Anterior cingulate cortex (tissue), 58 donors: ENCODE results near the gene AMPH.
"Not testable (repeated sequence)": the region's sequence is repeated elsewhere in the genome, so short reads cannot be mapped to it uniquely, and the experiment has no call there.

Experiments
- DNase-seq, 58 donors: peaks; one replicate each; lab custom pipeline; 2025; lab: John Stamatoyannopoulos, UW

Gene AMPH

DNA sequence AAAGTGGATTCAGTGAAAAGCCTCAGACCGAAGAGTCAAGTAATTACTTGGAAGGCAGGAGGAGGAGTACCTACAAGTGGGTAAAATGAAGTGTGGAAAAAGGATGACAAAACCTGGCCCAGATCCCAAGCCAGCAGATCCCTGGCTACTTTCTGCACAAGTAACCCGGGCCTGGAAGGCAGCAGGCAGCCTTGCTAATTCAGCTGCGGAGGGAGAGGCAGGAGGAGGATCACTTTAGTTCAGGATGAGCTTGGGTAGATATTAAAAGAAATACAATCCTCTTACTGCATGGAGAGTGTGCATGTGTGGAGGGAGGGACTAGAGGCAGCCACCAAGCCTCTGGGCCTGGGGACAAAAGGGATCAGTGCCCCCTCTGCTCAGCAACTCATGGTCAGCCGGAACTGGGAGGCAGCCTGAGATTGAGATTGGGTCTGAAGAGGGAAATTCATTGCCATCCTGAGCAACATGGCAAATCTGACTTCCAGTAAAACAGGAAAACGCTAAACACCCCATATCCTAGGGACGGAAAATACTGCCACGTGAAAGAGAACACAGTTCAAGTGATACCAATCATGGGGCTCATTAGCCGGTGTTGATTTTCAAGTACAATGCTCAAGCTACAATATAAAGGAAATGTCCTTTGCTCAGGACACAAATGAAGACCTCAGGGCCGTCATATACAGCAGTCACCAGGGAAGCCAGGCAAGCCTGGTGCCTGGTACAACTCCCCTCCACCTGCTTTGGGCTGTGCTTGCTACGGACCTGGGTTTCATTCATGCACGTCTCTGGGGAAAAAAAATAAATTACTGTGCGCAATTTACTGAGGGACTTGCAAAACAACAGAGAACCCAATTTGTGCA lies 1.3 kb downstream of the AMPH start:
- DNase-seq = peak in 8 of 58 donors; percentile 2 to 38 (median 9)

DNA sequence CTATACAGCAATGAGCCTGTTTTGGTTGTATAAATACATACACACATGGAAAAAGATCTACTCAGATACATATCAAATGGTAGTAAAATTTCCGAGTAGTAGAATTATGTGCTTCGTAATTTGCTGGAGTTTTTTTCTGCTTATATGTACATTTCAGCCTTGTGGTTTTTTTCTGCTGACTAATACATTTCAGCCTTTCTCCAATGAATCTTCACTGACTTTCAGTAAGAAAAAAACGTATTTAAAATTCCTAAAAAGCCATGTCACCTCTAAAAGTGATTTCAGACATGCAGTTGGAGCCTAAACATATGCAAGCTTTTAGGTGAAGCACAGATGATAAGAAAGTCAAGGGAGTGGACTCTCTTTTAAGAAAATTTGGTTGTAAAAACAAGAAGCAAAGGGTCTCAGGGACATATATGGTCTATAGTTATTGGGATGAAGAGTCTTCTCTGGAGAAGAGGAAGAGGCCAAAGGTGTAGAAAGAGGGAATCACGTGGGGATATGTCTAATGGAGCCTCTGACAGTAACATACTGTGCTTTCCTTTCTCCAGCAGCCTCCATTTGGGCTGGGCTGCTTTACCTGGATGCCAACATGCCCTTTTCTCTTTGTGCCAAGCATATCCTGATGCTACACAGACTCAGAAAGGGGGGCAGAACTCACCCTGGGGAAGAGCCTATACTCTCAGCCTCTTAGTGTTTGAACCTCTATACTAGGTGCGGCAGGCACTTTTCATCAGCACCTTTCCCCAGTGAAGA lies 2.4 kb downstream of the AMPH start:
- DNase-seq = no peak

DNA sequence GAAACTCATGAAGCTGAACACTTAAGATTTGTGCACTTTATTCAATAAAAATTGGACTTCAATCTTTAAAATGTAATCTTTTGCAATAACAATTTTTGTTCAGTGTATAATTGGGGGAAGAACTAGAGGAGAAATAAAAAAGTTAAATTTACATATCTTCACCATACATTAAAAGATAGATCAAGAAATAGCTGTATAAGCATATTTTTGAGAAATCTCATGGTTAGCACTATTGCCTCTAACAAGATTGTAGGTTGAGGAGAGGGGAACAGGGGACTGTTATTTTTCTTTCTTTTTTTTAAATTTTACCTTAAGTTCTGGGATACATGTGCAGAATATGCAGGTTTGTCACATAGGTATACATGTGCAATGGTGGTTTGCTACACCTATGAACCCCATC lies 5.3 kb downstream of the AMPH start:
- DNase-seq = no peak

DNA sequence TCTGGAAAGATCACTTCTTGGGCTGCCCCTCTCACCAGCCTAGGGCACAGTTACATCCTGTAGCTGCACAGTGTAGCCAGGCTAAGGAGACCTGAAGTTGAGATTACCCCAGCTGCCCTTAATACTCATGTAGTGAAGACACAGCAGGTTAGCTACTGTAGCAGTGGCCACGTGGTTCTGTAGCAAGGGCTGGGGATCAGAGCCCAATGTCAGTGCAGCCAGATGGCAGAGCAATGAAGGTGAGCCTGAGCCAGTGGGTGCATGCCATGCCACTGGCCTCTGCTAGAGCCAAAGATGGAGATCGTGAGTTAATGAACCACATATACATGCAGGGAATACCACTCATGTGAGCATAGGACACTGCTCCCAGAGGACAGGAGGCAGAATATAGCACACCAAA lies 15.5 kb downstream of the AMPH start:
- DNase-seq = no peak

DNA sequence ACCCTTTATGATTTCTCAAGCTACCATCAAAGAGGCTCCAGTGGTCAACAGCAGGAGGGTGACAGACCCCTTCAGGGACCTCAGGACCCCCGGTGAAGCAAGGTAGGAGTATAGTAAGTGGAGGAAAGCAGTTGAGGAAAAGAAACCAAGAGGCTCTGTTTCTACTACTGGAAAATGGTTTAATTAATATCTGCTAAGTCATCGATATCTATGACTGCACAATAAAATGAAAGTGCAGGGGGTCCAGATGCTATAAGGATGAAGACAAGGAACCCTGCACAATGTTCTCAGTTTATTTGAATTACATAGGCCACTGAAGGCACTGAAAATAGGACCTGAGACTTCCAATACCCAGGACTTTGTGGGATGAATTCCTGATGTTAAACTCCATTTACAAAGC lies 23.7 kb downstream of the AMPH start:
- DNase-seq = no peak

DNA sequence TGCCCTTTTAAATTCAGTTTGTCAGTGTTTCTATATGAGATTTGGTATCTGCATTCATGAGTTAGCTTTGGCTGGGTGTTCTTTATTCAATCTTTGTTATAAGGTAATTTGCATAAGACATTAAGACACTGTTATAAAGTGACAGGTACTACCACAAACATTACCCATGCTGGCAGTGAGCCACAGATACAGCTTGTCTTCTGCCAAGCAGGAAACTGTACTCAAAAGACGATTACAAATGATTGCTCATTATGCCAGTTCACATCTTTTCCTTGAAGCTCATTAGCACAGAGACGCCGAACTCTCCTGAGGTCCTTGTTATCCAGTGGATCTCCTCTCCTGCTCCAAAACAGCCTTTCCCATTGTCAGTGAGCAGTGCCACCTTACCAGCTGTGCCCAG lies 30.4 kb downstream of the AMPH start:
- DNase-seq = no peak

DNA sequence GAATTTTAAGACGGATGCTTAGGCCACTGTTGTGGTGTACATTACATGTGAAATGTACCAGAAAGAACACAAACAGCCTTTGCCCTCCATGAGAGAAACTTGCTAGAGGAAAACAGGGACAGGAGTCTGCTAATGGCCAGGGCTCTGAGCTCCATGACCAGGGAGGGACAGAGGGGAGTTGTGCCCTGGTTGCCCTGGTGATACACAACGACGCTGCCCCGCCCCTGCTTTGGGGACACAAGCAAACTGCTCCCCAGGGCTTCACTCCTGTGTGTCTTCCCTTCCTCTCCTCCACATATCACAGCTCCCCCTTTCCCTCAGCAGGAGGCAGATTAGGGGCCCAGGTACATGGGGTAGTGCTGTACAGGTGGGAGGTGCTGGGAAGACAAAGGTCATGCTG lies 36.2 kb downstream of the AMPH start:
- no peak for DNase-seq

DNA sequence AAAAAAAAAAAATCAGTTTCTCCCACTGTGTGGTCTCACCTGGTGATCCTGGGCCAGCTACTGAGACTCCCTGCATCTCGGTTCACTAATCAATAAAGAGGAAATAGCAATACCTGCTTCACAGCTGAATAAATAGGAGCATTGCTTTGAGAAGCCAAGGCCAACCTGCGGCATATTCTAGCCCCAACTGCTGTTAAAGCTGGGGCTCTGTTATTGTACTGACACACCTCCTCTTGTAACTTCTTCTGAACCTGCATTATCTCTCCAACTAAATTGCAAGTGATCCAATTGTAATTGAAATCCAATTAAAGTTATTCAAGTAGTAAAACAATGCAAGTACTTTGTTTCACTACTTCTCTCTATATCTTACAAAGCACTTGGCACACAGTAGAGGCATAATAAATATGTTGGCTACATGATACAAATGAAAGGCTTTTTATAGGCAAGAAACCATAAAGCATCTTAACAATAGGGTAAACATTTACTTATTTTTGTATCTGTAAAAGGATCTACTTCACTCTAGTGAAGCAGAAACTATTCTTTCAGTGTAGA lies 38.4 kb downstream of the AMPH start:
- no peak for DNase-seq

DNA sequence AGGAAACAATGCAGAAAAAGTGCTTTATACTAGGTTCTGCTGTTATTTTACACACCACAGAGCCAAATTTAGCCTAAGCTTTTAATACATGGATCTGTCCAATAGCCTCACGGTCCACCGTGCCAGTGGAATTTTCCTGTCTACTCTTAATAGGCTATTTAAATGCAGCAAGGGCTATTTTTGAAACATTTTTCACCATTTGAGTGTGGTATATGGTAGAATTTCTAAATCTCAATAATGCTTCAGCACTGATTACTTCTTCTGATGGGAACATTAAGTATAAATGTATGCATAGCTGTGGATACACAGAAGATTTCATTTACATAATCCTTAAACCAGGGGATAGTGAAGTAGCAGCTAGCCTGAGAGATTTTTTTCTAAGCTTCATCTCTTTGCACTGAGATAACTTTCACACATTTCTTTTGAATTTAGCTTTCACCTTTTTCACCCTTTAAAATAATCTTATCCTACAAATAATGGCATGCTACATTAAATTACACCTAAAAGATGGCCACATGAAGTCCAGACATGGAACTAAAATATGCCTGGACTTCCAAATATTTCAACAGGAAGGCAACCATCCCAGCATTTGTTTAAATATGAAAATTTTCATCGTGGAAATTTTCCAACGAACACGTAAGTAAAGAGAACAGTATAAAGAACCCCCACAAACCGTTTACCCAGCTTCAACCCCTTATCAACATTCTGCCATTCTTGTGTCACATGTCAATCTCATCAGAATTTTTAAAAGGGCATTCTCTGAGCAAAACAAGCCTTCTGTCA lies 45.4 kb downstream of the AMPH start:
- DNase-seq = no peak

DNA sequence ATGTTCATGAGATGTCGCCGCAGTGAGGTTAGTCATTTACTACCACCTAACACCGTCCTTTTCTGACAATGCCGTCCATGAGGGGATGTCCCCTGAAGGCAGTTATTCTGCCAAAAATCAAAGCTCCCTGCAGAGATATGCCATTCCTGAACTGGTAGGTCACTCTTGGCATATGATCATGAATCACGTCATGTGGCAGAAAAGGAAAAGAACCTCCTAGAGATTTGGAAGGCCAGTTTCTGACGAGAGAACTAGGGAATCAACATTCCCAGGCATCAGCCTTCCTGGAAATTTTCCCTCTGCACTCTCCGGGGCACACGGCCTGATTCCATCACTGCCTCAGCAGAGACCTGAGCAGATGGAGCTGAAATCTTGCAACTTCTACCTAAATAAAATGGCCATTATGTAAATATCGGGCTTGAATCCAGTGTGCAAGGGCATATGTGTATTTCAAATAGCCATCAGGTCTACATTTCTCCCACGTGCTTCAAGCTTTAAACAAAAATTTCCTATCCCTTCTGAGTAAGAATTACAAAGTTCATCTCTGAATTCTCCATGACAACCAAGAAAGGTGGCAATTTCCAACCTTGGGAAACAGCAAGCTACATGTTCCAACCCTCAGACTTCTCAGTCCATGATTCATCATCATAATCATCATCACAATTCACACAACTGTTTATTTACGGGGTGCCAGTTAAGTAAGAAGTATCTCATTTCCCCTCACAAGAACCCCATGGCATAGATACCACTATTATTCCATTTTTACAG lies 46.5 kb downstream of the AMPH start:
- peak in 3 of 58 donors; percentile 6 to 27 (median 26) for DNase-seq

DNA sequence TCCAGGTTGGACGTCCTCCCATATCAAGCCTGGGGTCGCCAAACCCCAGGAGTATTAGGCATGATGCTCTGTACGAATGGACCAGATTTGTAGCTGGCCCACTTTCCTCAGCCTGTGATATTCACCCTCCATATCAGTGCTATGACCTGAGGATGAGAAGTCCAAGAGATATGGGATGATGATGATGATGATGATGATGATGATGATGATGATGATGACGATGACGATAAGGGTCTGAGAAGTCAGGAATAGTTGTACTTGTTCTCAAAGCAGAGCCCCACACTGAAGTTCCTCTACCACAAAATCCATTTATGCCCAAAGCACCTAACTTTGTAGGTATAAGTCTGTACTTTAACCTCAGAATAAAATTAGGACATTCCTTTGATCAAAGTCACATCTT lies 50.7 kb downstream of the AMPH start:
- no peak for DNase-seq

DNA sequence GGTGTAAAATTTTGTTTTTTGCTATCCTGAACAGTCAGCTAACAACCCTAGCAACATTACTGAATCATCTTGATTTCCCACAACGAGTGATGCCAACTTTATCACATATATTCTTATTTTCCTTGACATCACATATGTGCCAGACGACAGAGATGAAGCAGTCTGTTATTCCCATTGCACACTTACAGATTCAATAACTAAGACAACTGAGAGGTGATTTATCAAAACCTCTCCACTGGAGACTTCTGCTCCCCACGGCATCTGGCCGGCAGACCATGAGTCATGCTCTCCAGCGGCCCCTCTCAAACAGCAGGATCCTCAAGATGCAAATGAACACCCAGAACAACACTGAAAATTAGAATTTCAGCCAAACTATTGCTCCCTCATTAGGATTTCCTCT lies 57.1 kb downstream of the AMPH start:
- no peak for DNase-seq

DNA sequence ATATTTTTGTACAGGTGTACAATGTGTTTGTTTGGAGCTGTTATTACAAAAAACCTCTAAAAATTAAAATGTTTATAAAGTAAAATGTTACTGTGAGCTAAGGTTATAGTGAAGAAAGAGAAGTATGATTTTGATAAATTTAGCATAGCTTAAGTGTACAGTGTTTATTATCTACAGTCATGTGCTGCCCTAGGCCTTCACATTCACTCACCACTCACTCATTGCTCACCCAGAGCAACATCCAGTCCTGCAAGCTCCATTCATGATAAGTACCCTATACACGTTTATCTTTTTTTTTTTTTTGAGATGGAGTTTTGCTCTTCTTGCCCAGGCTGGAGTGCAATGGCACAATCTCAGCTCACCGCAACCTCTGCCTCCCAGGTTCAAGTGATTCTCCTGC lies 59.6 kb downstream of the AMPH start:
- DNase-seq = not testable (repeated sequence)

DNA sequence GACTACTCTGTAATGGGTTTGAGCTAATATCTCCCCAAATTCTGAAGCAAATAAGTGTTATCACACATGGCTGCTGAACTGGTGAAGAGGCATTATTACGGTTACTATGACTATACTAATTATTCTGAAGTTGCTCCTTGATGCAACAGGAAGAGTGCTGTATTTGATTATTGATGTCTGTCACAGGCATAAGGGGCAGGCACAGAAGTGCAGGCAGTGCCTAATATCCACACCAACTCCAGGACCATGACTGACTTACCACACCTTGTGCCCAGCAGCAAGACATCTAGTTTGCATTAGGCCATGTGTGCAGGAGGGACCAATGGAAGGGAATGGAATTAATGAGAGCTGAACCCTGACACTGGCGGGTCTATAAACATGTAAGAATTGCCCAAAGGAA lies 62.7 kb downstream of the AMPH start:
- DNase-seq = no peak

DNA sequence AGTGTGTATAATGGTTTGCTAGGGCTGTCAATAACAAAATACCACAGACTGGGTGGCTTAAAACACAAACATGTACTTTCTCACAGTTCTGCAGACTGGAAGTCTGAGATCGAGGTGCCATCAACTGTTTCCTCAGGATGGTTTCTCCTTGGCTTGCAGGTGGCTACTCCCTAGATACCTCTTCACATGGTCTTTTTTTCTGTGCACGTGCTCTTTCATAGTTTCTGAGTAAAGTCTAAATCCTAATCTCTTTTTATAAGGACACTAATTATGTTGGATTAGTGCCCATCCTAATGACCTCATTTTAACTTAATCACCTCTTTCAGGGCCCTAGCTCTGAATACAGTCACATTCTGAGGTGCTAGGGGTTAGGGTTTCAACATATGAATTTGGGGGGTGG lies 65.9 kb downstream of the AMPH start:
- no peak for DNase-seq

DNA sequence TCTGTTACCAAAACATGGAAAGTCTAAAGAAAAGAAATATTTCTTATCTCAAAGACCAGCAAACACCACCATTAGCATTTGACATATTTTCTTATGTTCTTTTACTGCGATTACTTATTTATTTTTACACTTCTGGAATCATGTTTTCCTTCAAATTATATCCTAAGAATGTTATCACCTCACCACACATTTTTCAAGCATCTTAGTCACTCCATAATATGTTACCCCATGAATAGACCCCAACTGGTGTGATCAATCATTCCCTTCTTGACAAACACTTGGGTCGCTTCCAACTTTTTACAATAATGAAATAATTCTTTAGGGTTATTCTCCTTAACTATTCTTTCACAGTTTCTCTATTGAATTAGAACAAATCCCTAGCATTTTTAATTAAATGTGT lies 67.4 kb downstream of the AMPH start:
- DNase-seq = no peak

DNA sequence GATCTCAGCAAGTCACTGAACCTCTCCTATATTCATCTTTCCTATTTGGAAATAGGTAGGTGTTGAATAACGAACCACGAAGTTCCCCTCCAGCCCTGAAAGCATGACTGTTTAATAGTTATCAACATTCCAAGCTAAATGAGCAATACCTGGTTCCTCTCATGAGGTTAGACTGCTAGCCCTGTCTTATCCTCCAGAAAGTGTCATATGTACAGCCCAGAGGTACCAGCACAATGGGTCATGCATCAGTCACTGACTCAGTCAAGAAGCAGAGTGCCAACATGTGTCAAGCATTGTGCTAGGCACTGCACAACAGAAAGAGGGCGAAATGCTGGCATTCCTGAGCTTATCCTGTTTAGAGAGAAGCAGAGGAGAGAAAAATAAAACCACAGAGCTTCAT lies 70.0 kb downstream of the AMPH start:
- DNase-seq = no peak

DNA sequence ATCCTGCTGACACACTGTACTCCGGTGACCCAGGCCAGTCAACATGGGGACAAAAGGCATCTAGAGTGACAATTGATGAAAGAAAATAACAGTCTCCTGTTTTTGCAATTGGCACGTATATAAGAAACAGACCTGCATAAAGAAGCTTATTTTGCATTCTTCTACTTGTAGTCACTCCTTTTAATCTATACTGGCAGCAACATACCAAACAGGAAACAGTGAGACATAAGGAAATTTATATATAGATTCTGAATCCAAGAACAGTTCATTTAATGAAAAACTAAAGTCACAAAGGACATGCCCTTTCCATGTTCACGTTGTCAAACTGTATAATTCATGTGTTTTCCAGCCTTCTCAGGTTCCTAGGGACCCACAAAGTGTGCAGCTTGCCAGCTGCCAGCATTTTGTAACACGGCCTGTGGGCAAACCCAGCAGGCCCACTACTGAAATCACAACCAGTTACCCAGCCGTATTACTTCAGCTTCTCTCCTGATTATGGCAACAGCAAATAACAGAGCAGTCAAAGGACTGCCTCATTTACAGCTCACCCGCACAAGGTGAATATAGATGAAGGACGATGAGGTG lies 72.3 kb downstream of the AMPH start:
- DNase-seq = no peak

DNA sequence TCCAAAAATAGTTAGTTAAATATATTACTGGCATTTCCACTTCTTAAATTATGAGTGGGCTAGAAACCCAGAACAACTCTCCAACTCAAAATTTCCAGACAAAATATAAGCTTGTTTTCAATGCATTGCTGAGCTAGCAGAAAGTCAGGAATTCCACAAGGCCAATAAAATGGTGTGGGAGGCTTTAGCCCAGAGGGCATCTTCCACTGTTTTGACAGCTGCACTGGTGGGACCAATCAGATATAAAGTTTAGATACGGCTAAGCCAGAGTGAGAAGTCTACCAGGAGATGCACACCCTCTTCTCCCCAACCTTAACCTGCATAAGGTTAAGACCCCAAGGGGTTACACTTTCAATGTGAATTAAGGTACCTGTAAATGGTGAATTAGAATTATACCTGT lies 76.6 kb downstream of the AMPH start:
- no peak for DNase-seq

DNA sequence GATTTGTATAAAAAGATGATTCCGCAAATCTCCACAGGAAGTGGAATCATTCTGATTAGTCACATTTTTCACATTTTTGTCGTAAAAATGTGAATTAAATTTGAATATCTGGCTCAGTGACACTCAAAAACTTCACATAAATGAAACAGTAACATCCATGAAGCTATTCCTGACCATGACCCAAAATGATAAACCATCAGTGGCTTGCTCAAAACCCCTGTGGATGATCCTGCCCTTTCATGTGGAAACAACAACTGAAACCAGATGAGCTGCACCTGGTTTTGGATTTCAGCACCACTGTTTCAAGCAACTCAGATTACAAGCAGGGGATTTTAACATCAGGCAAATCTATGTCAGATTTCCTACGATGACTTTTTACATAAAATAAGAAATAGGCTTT lies 80.3 kb downstream of the AMPH start:
- DNase-seq = no peak
